K562 (cell line): ENCODE results near the gene ZDHHC18. TPM values are rescaled to one million over a fixed set of nuclear protein-coding genes. Genes with fewer than 3 reads are reported as not detected.
A peak's percentile ranks its signal among the peaks of the same experiment; 100 is the strongest.

Experiments
- ATF1 ChIP-seq, 2 experiments: fragments of 450-650 bp in 1 of 2; IDR thresholded peaks; 2 replicates each; pipeline ENCODE4 v1.6.1; 2016; ENCODE audit warnings: missing compliant biosample characterization in 1 of 2, missing genetic modification characterization in 1 of 2
- ATF7 ChIP-seq: fragments of 450-650 bp; IDR thresholded peaks from 2 replicates; pipeline ENCODE4 v1.7.1; 2014; ENCODE audit warnings: mild to moderate bottlenecking, moderate library complexity
- GATAD2B ChIP-seq: fragments of 450-650 bp; IDR thresholded peaks from 2 replicates; pipeline ENCODE4 v1.6.1; 2017; ENCODE audit warnings: mild to moderate bottlenecking, borderline replicate concordance
- HCFC1 ChIP-seq: IDR thresholded peaks from 2 replicates; pipeline ENCODE4 v1.6.1; 2012; ENCODE audit warnings: low read depth, low read length, improper control_type of control experiment
- HDAC1 ChIP-seq, 2 experiments: fragments of 450-650 bp; IDR thresholded peaks; 2 replicates each; pipeline ENCODE4 v1.6.1; 2016 to 2017; ENCODE audit warnings: inconsistent platforms in 1 of 2, mild to moderate bottlenecking in 1 of 2, moderate library complexity in 1 of 2
- HMG20A ChIP-seq: fragments of 450-650 bp; formaldehyde crosslinking; conservative IDR thresholded peaks from 2 replicates; pipeline ENCODE4 v1.4.0; 2020; ENCODE audit warnings: mild to moderate bottlenecking, mixed read lengths
- ILK ChIP-seq: fragments of 450-650 bp; IDR thresholded peaks from 2 replicates; pipeline ENCODE4 v1.6.1; 2016; ENCODE audit warnings: missing genetic modification characterization, low read depth, mild to moderate bottlenecking, missing compliant biosample characterization, moderate library complexity, borderline replicate concordance
- JUN ChIP-seq, 2 experiments: sonication (generic) in 1 of 2; formaldehyde crosslinking in 1 of 2; IDR thresholded peaks; 2 replicates each; pipeline versions ENCODE4 v1.6.1 to v1.8.0; 2012 to 2022; ENCODE audit warnings: borderline replicate concordance in 2 of 2, mild to moderate bottlenecking in 2 of 2, improper control_type of control experiment in 1 of 2, low read depth in 1 of 2, low read length in 1 of 2, missing genetic modification reagents in 1 of 2
- KAT2B ChIP-seq: IDR thresholded peaks from one replicate; pipeline ENCODE4 v1.6.1; 2012; ENCODE audit warnings: low read depth, mild to moderate bottlenecking, control low read depth, inconsistent platforms, low read length, moderate library complexity
- NR0B1 ChIP-seq: fragments of 450-650 bp; IDR thresholded peaks from one replicate; pipeline ENCODE4 v1.6.1; 2018; ENCODE audit warnings: mild to moderate bottlenecking, moderate library complexity; ENCODE audit not compliant: partially characterized antibody
- RAD21 ChIP-seq, 2 experiments: fragments of 250-450 bp in 1 of 2; fragments of 450-650 bp in 1 of 2; sonication (Bioruptor Pico) in 1 of 2; formaldehyde crosslinking in 1 of 2; IDR thresholded peaks in 1 of 2; conservative IDR thresholded peaks in 1 of 2; 2 replicates each; pipeline versions ENCODE4 v1.4.0 to v1.8.0; 2020 to 2022; ENCODE audit warnings: mild to moderate bottlenecking in 2 of 2, moderate library complexity in 1 of 2
- SMARCB1 ChIP-seq: IDR thresholded peaks from 2 replicates; pipeline ENCODE4 v1.6.1; 2011; ENCODE audit warnings: improper control_type of control experiment, low read depth; ENCODE audit not compliant: insufficient read length
- TEAD1 ChIP-seq, 2 experiments: fragments of 450-650 bp in 1 of 2; sonication (generic) in 1 of 2; formaldehyde crosslinking; IDR thresholded peaks; 2 replicates each; pipeline versions ENCODE4 v1.4.0 to v1.8.0; 2020 to 2022; ENCODE audit warnings: mild to moderate bottlenecking in 2 of 2, missing genetic modification reagents in 1 of 2
- TFAP4 ChIP-seq: sonication (generic); formaldehyde crosslinking; IDR thresholded peaks from 2 replicates; pipeline ENCODE4 v1.8.0; 2022; ENCODE audit warnings: missing genetic modification reagents, mild to moderate bottlenecking, moderate library complexity, borderline replicate concordance
- ZBTB17 ChIP-seq: fragments of 450-650 bp; formaldehyde crosslinking; IDR thresholded peaks from 2 replicates; pipeline ENCODE4 v1.4.0; 2020; ENCODE audit warnings: mild to moderate bottlenecking
- ZNF311 ChIP-seq: fragments of 250-450 bp; sonication (Bioruptor Pico); IDR thresholded peaks from 2 replicates; pipeline ENCODE4 v1.4.0; 2020; ENCODE audit warnings: mild to moderate bottlenecking, moderate library complexity
- ZNF41 ChIP-seq: fragments of 250-450 bp; sonication (Bioruptor Pico); conservative IDR thresholded peaks from 2 replicates; pipeline ENCODE4 v1.4.0; 2020; ENCODE audit warnings: mild to moderate bottlenecking
- ZNF707 ChIP-seq: fragments of 250-450 bp; sonication (Bioruptor Pico); conservative IDR thresholded peaks from 2 replicates; pipeline ENCODE4 v1.8.0; 2022; ENCODE audit warnings: inconsistent platforms, mild to moderate bottlenecking, moderate library complexity
- polyA plus RNA-seq, 8 experiments: library from polyadenylated mRNA; depleted of rRNA in 4 of 8; stranded (reverse) in 5 of 8; unstranded in 3 of 8; fragments of >200 nt; fragmentation: Nextera tagmentation in 2 of 8; fragmentation: Illumina TruSeq in 1 of 8; extraction: Ambion mirVana in 2 of 8; extraction: Trizol in 1 of 8; gene quantifications; 2 replicates each; pipeline versions ENCODE4 v1.2.1 to v1.2.3, GENCODE V29; 2011 to 2014; ENCODE audit warnings: inconsistent platforms in 1 of 8, missing spikeins in 1 of 8
- total RNA-seq, 7 experiments: library from RNA; depleted of rRNA in 6 of 7; stranded (reverse); fragments of >200 nt in 6 of 7; fragmentation: Illumina TruSeq in 2 of 7; extraction: Trizol in 2 of 7; gene quantifications; 2 replicates each; pipeline versions ENCODE4 v1.2.1 to v1.2.3, GENCODE V29; 2011 to 2021; ENCODE audit warnings: low replicate concordance in 1 of 7
- TF ChIP-seq, protein P1 (sequence below): sonication (generic); formaldehyde crosslinking; IDR thresholded peaks from 2 replicates; pipeline ENCODE4 v1.8.1; 2023; ENCODE audit warnings: mild to moderate bottlenecking, missing genetic modification reagents
- TF ChIP-seq, protein P2 (sequence below), 2 experiments: fragments of 200-800 bp in 1 of 2; sonication (Bioruptor generic) in 1 of 2; sonication (generic) in 1 of 2; formaldehyde crosslinking in 1 of 2; IDR thresholded peaks in 1 of 2; conservative IDR thresholded peaks in 1 of 2; 2 replicates each; pipeline versions ENCODE4 v1.5.0 to v1.6.1; 2016 to 2020; ENCODE audit warnings: missing compliant biosample characterization in 1 of 2, missing genetic modification characterization in 1 of 2, missing genetic modification reagents in 1 of 2

Gene ZDHHC18
- total and polyA plus RNA-seq, 9 of the 15 experiments (the other 6 are each of a cell fraction or from before 2014, with no cell fraction given): 0.42 to 35.6 (median 15.8) TPM

- TF ChIP-seq, protein P1, sequence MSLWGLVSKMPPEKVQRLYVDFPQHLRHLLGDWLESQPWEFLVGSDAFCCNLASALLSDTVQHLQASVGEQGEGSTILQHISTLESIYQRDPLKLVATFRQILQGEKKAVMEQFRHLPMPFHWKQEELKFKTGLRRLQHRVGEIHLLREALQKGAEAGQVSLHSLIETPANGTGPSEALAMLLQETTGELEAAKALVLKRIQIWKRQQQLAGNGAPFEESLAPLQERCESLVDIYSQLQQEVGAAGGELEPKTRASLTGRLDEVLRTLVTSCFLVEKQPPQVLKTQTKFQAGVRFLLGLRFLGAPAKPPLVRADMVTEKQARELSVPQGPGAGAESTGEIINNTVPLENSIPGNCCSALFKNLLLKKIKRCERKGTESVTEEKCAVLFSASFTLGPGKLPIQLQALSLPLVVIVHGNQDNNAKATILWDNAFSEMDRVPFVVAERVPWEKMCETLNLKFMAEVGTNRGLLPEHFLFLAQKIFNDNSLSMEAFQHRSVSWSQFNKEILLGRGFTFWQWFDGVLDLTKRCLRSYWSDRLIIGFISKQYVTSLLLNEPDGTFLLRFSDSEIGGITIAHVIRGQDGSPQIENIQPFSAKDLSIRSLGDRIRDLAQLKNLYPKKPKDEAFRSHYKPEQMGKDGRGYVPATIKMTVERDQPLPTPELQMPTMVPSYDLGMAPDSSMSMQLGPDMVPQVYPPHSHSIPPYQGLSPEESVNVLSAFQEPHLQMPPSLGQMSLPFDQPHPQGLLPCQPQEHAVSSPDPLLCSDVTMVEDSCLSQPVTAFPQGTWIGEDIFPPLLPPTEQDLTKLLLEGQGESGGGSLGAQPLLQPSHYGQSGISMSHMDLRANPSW (CRISPR knock-in tag): no peak
- TF ChIP-seq ATF7: peak; percentile 53; the same call in 1 of the 2 replicates
- peak; percentile 79; the same call in 1 of the 2 replicates for TF ChIP-seq JUN (IDR thresholded peaks at IDR 0.05; ENCODE audit: borderline replicate concordance, low read depth, low read length)
- no peak for TF ChIP-seq JUN (CRISPR knock-in tag; IDR thresholded peaks at IDR 0.05; ENCODE audit: borderline replicate concordance)
- no peak for TF ChIP-seq SMARCB1
- no peak for TF ChIP-seq ZBTB17 (CRISPR knock-in tag)
- TF ChIP-seq HMG20A (CRISPR knock-in tag): no peak
- TF ChIP-seq GATAD2B: no peak
- TF ChIP-seq ILK (tag): no peak
- no peak for TF ChIP-seq ZNF311 (CRISPR knock-in tag)
- TF ChIP-seq ZNF41 (CRISPR knock-in tag): no peak
- TF ChIP-seq TEAD1 (CRISPR knock-in tag; IDR thresholded peaks at IDR 0.05): no peak
- no peak for TF ChIP-seq HCFC1
- peak; percentile 60 for TF ChIP-seq TFAP4 (CRISPR knock-in tag)
- no peak for TF ChIP-seq KAT2B
- TF ChIP-seq ATF1 (CRISPR knock-in tag; IDR thresholded peaks at IDR 0.05): no peak
- 0 out of 2 replicates have a peak, but pooled peaks have one; percentile 8 for TF ChIP-seq ATF1 (tag; IDR thresholded peaks at IDR 0.05)
- TF ChIP-seq HDAC1 (IDR thresholded peaks at IDR 0.05): no peak
- TF ChIP-seq RAD21 (CRISPR knock-in tag; conservative IDR thresholded peaks at IDR 0.05 in 1 of 2, IDR thresholded peaks at IDR 0.05 in 1 of 2): peak in 1 of 2 experiments; percentile 43; a peak in 1 of 4 replicates
- TF ChIP-seq, protein P2, sequence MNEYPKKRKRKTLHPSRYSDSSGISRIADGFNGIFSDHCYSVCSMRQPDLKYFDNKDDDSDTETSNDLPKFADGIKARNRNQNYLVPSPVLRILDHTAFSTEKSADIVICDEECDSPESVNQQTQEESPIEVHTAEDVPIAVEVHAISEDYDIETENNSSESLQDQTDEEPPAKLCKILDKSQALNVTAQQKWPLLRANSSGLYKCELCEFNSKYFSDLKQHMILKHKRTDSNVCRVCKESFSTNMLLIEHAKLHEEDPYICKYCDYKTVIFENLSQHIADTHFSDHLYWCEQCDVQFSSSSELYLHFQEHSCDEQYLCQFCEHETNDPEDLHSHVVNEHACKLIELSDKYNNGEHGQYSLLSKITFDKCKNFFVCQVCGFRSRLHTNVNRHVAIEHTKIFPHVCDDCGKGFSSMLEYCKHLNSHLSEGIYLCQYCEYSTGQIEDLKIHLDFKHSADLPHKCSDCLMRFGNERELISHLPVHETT (CRISPR knock-in tag; conservative IDR thresholded peaks at IDR 0.05 in 1 of 2, IDR thresholded peaks at IDR 0.05 in 1 of 2): 0 out of 4 replicates have a peak, but pooled peaks of 1 of the 2 experiments have one; percentile 28
- TF ChIP-seq NR0B1: no peak
- TF ChIP-seq ZNF707 (CRISPR knock-in tag): no peak
Measured at GRCh38 chr1:26799479-26800142, 26.9 kb upstream of the ZDHHC18 start (continued).
